HG03439 (cell line): ENCODE measurements around the gene TNNC1.

Experiments used
- ATAC-seq: cut with Tn5 transposase; IDR thresholded peaks from one replicate; pipeline ENCODE4 v1.9.1; 2021; ENCODE audit warnings: mild to moderate bottlenecking, moderate library complexity; ENCODE audit not compliant: unreplicated experiment

TNNC1 gene

DNA sequence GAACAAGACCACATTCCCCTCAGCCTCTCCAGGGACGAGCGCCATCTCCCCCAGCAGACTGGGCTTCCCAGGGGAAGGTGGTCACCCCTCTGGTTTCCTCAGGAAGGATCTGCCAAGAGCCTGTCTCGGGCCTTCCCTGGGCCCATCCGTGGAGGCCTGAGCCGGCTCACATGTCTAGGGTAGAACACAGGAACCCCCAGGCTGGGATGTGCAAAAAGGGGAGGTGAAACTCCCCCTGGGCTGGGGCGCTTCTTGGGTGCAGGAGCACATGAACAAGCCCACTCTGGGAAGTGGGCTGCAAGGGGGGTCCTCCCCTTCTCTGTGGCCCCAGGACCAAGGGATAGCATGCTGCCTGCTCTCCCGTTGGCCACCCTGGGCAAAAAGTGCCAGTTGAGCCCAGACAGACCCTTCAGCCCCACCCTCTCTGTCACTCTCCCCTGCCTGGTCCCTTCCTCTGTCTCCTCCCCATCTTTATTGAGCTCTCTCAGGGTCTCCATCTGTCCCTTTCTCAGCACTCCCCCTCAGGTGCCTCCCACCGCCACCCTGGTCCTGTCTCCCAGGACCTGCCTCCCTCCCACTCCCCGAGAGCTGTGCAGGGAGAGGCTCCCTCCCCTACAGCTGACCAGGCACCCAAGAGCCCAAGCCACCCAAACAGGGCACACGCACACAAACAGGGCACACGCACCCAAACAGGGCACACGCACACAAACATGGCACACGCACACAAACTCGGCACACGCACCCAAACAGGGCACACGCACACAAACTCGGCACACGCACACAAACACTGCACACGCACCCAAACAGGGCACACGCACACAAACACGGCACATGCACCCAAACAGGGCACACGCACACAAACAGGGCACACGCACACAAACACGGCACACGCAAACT is 9.8 kb downstream of the TNNC1 start:
- ATAC-seq: no peak

DNA sequence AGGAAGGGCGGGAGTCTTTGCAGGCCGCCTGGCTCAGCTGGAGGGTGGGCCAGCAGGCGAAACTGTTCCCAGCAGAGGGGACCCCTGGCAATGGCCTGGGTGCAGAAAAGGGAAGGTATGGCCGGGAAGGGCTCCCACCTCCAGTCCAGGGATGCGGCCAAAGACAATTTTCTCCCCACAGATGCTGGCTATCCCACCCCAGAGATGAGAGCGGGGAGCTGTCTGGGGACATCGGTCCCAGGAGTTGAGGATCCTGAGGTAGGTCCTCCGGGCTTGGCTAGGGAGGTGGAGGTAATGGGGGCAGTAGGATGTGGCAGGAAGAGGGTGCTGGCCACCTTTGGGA is 10.6 kb downstream of the TNNC1 start:
- ATAC-seq: no peak

DNA sequence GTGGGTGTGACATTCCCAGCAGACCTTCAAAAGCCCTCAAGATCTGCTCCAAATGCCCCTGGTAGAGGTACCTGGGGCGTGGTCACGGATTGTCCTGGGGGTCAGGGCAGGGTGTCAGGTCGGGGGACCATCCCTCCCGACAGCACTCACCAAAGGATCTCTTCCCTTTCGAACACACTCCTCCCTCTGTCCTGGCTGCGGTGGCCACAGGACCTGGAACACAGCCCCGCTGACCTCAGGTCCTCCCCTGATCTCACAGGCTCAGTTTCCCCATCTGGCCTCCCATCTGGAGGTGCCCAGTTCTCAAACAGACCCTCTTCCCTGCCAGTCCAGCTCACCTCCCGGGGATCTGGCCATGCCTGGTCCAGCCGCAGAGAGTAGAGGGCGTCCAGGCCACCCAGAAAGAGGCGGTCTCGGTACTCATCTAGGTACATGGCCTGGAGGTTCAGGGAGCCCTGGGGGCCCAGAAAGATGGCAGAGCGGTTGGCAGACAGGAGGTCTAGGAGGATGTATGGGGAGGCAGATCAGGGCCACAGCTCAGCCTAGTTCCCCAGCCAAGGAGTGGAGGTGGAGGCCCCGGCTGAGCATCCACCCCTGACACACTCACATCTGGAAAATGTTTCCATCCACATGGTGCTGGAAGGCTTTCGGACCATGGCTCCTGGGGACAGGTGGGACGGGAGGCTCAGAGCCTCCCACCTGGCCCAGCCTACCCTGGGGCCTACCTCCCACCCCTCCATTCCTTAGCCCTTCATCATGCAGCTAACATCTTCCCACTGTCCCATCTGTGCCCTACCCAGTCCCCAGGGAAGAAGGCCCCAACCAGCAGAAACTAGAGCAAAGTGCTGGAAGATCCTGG is 11.2 kb downstream of the TNNC1 start:
- no peak for ATAC-seq

DNA sequence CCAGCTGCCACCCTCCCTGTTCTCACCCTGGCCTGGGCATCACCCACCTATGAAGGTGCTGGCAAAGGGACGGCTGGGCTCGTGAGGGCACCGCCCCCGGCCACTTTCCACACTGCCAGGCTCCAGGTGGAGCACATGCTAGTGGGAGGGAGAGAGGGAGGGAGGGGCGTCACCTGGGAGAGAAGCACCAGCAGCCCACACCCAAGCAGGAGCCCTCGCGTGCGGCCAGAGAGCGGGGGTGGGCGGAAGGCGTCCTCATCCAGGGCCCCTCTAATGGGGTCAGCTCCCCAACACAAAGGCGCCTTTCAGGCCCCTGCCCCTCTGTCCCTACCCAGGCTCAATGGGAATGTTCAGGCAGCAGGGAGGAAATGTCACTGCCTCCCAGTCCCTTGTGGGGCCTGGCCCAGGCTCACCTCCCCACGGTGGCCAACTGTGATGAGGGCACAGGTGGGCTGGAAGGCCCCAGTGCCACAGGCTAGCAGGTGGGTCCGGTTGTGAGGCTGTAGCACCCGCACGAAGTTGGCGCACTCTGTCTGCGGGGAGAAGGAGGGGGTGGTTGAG is 12.0 kb downstream of the TNNC1 start:
- ATAC-seq: no peak

DNA sequence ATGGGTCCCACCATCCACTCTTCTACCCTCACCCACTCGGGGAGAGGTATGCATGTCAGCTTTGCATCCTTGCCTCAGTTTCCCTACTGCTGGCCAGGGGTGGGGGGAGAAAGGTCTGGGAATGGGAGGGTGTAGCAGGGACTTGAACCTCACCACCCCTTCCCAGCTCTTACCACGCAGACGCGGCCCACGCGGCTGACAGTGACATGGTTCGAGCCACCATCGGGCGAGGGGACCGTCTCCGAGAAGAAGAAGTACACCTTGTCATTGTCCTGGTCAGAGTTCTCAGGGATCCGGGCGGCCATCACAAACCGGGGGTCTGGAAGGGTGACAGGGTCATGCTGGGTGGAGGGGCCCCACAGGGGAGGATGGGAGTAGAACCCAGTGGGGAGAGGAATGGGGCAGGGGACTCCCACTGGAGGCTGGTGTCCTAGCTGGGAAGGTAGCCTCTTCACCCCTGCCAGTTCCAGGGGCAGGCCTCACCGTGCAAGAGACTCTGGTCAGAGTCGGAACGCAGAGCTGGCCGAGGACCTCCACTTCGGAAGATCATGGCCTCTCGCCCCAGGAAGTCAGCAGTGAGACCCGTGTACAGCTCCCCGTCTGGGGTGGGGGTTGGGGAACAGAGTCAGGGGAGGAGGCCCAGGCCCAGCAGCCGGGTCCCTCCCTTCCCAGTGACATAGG is 12.6 kb downstream of the TNNC1 start:
- no peak for ATAC-seq

DNA sequence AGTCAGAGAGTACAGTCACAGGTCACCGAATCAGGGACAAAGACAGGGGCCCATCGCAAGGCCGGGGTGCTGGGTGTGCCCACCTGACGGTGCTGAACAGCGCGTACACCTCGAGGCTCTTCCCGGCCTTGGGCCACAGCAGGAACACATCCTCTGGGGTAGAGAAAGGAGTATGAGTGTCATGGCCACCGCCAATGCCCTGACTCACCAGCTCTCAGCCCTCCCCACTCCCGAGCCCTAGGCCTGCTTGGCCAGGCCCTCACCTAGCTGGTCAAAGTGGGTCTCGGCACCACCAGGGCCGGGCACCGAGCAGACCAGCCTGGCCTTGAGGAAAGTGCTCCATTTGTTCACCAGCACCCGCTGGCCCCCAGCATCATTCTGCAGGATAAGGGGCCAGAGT is 13.2 kb downstream of the TNNC1 start:
- no peak for ATAC-seq

DNA sequence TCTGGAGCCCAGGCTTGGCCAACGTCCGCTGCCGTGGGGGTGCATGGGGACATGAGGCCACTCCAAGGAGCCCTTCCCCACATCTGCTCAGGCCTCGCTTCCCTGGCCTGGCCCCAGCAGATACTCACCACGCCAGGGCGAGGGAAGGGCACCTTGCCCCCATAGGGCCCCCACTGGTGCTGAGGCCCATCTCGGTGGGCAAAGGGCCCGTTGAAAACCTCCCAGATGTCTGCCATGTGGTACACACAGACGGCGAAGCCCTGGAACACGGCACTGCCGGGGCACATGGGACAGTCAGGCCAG is 13.6 kb downstream of the TNNC1 start:
- no peak for ATAC-seq

DNA sequence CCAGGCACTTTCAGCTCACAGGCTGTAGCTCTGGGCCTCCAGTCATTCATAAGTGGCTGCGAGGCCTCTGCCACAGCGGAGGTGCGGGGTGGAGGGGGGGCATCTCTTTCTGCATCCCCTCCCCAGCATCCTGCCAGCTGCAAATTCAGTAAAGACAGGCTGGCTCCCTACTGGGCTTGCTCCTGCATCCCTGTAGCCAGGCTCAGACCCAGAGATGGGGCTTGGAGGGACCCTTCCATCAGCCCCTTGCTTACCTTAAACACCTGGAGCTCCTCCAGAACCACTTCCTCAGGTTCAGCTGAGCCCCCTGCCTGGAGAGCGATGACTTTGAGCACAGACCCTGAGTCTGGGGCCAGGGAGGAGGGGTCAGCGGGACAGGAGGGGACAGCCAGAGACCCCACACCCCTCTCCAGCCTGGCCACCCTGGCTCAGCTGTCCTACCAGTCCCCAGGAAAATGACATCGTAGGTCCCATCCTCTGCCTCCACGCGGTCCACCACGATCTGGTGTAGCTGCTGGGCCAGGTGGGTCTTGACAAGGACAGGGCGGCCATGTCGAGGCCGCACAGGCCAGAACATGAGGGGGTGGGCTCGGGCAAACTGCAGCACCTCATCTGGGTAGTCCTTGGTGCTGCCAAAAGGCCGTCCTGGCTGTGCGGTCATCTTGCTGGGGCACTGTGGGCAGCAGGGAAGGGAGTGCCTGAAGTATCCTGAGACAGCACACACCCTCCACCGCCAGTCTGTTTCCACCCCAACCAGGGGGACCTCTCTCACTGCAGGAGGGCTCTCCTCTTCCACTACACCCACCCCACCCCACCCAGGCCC is 14.2 kb downstream of the TNNC1 start:
- no peak for ATAC-seq

DNA sequence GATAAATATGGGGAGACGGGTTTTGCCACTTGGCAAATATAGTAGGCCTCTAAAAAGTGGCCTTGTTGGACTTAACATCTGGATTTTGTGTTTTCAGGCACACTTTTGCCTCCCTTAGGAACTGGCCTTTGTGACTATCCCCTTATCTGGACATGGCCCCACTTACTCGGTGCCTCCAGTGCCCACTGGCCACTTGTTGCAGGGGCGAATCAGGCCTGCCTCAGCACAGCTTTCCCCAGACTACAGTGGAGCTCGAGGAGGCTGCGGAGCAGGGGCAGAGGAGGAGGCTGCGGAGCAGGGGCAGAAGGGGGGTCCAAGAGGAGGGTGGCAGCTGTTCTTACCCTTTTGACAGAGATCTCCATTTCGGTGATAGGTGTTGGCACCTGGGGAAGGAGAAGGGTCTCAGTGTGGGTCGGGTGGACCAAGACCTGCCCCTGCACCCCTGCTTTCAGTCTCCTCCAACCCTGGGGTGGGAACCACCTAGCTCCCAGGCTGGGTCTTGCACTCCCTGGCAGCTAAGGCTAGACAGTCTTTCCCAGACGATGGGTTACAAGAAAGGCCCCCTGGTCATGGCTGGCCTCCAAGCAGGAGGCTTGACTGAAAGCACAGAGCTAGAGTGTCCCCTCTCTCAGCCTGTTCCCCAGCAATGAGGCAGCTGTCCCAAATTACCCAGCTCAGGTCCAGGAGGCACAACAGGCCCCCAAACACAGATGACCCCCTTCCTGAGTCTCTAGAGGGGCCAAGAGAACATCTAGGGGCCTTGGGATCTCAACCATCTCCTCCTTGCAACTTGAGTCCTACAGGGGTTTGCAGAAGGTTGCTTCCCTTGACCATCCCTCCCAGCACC is 15.0 kb downstream of the TNNC1 start:
- ATAC-seq: no peak

DNA sequence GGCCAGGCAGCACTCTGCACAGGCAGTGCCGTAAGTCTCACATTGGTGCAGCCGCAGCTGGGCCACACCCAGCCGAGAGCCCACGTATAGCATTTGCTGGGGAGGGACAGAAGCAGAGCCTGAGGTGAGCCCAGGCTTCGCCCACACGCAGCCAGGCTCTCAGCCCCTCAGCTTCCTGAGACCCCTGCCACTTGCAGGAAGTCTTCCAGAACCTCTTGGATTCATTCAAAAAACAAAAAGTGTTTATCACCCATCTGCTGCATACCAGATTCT is 15.8 kb downstream of the TNNC1 start:
- ATAC-seq: no peak

DNA sequence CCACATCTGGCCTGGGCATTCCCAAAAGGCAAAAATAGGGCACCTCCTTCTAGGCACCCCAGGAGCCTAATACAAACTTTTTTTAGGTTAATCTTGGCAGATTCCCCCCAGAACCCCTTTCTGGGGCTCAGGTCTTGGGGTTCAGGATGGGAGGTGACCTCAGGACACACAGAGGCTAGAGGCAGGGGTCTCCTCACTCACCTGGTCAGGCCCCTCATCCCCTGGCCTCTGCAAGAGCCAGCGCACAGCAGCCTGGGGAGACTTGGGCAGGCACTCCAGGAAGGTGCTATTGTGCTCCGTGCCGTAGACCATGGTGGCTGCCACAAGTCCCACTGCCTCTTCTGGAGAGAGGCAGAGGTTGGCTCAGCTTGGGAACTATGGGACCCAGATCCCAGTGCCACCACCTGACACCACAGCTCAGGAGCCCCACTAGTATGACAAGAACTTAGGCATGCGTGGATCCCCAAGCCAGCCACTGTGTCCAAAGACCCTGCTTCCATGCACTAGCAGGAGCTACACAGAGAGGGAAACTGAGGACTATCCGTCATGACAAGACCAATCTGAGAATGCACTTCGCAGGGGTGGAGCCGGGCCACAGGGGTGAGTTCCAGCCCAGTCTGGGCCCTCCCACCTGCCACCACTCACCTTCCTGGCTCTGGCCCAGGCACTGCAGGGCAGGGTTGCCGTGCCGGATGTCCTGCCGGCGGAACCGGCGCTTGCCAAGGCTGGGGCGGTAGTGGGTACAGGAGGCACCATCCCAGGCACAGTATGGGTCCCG is 16.3 kb downstream of the TNNC1 start:
- no peak for ATAC-seq

DNA sequence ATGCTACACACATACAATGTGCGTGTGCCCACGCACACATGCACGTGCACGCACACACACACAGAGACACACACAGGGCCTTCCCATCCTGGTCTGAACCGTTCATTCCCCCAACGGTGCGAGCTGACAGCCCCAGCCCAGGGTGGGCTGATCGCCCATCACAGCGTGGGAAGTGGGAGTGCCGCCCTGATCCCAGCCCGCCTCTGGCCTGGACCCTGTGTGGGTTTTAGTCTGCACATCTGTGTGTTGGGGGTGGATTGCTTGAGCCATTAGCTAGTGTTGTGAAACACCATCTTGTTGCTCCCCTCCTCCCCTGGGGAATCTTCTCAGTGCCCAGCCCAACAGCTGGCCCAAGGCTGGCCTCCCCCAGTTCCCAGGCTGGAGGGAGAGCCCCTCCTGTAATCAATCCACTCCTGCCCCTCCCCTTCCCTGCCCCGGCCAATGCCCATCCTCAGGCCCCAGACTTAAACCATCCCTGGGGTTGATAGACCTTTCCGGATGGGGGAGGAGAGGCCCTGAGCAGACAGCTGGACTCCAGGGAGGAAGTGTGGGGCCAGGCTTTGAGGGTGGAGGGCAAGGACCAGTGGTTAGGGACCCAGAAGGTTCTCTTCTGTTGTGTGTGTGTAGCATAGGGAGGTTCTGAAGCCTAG is 17.2 kb downstream of the TNNC1 start:
- ATAC-seq: no peak

DNA sequence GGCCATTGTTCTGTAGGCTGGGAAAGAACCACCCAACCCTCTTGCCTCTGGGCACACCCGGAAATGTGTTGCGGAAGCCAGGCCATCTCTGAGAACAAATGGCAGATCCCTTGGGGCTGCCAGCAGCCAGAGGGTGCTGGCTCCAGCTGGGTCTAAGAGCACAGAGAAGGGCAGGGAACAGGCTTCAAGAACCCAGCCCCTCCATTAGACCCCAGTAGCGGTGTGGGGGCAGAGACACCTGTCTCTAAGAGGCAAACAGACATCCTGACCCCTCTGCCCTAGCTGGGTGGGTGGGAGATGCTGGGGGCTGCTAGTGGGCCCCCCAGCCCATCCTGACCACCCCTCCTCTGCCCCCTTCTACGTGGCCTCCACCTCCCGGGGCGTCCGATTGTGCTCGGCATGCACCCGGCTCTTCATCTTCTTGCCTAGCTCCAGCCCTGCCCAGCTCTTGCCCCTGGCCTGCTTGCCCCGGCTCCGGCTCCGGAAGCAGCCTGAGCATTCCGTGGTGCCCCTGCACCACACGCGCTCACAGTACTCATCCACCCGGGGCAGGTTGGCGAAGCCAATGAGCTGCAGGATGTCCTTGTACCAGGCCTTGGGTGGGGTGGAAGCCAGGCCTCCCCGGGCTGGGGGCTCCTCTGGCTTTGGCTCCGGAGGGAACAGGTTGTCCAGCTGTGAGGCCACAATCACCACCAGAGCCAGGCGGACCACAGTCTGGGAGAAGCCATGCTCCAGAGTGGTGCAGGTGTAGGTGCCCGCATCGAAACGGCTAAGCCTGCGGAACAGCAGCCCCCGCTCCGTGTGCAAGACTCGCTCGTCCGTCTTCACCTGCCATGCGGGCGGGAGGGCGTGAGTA is 18.4 kb downstream of the TNNC1 start:
- ATAC-seq: no peak

DNA sequence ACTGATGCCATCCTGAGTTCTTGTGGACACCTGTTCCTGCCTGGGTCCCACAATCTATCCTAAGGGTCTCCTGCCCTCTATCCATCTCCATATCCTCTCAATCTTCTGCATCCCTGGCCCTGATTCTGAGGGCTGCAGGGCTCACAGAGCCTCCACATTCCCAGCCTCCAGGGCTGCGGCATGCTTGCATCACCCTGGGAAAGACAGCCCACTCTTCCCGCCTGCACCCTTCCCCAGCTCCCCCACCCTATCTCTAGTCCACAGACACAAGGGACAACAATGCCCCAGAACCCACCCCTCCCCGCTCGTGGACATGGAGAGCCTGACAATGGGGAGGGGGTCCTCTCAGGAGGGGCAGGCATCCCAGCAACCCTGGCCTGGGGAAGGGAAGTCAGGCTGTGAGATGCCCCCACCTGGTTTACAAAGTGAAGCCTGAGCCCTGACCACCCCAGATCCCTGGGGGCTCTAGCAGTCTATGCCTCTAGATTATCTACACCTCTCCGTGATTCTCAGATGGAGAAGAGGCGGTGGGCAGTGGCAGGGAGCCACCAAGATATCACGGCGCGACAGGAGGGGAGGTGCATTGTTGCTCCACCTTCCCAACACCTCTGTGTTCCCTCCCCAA is 19.2 kb downstream of the TNNC1 start:
- ATAC-seq: no peak

DNA sequence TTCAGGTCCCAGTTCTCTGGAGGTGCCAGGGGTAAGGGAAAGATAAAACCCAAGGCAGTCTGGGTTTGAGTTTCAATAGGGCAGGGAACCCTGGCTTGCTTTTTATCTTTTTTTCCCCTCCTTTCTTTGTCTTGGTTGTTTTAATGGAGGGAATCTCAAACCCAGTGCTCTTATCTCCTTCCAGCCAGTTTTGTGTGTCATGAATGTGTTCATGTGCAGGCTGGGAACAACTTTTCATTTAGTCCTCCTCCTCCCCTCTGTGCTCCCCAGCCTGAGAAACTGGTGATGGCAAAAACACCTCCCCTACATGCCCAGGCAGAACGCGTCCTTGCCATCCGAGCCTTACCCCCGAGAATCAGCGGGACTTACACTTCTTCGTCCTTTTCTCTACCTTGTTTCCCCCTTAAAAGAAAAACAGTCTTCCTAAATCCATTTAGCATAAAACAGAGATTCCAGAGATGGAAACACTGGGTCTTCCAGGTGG is 19.8 kb downstream of the TNNC1 start:
- ATAC-seq: no peak

DNA sequence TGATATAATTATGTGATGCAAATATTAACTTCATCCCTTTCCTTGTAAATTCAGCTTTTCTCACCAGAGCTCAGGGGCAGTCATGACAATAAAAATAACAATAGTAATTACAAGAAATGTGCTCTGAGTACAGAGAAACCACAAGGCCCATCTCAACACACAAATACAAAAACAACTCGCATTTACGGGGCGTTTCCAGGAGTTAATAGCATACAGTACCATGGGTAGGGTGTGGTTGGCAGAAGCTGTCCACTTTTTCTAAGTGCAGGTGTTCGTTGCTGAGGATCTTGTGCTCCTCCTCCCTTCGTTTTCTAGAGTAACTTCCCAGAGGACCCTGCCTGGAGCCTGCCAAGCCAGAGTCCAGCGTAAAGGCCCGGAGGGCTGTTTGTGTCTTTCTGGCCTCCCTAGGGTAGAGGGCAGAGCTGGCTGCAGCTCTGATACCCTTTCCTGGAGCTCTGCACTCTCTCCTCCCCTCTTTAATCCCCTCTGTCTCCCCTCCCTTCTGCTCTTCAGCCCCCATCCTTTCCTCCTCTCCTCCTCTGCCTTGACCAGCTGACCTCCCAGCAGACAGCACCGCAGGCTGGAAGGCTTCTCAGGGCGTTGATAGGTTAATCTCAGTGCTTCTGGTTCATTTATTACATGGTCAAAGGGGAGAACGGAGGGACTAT is 20.4 kb downstream of the TNNC1 start:
- no peak for ATAC-seq

DNA sequence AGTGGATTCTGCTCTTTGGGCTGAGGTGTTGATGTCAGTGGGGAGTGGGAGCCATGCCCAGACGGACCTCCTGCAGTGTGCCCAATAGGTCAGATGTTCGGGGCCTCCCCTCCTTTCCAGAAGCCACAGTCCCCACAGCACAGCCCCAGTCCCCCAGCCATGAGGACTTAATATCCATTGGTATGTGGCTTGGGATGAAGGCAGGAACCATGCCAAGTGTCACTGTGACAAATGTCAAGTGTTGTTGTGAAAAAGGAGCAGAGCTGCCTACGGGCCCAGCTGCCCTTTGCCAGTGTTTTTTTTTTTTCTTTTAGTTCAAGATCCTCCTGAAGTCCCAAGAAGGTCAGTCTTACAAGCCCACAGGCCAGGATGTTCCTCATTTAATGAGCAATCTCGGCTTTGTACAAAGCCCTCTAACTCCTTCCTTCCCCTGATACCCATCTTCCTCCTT is 21.1 kb downstream of the TNNC1 start:
- no peak for ATAC-seq
